ENCODE data around the gene JOSD1. TPM values are rescaled to one million over a fixed set of nuclear protein-coding genes. Genes with fewer than 3 reads are reported as not detected.

The JOSD1 gene
- total and polyA plus RNA-seq, 9 of the 15 experiments (the other 6 are each of a cell fraction or from before 2014, with no cell fraction given) = 8.9 to 39.1 (median 30.4) TPM

GRCh38 chr22:38697425-38698089 lies 3.2 kb downstream of the JOSD1 start:
- H3K4me1 ChIP-seq (replicated peaks in 1 of 2; ENCODE audit: control insufficient read depth in 2 of 2, insufficient read depth in 2 of 2, low read length in 2 of 2) = peaks cover 38 to 45% of the 10 kb centered on the region in 2 experiments; a peak in 4 of 5 replicates
- H4K20me1 ChIP-seq (replicated peaks; ENCODE audit: control insufficient read depth, insufficient read depth, low read length) = no peaks in the 10 kb centered on the region; the same call in 1 of the 2 replicates
- H3K79me2 ChIP-seq (ENCODE audit: control insufficient read depth, insufficient read depth, low read length) = peaks cover 80% of the 10 kb centered on the region
- peak overlapping the region; percentile 26 to 57; a peak in 3 of 4 replicates for H3K9ac ChIP-seq (ENCODE audit: insufficient read depth in 1 of 2, low read depth in 2 of 2, low read length in 2 of 2)
- in situ Hi-C loops (cut with MboI) = no loop called here
- CTCF ChIA-PET (ENCODE audit: low intra/inter-chr PET ratio) = no interaction called here
- no peaks in the 10 kb centered on the region for H3K9me3 ChIP-seq (replicated peaks; ENCODE audit: control insufficient read depth, insufficient read depth, low read depth, low read length)
- peak overlapping the region; percentile 89 for H3K4me3 ChIP-seq
- H3K27me3 ChIP-seq (ENCODE audit: control insufficient read depth in 2 of 2, insufficient read depth in 2 of 2, low read length in 2 of 2) = no peaks in the 10 kb centered on the region
- H3K36me3 ChIP-seq (ENCODE audit: control insufficient read depth, insufficient read depth, low read length) = peaks cover 45% of the 10 kb centered on the region
- ATAC-seq (peak; percentile 58), FAIRE-seq (peak; percentile 63), DNase-seq (ENCODE audit: extremely low read depth in 1 of 4, low spot score in 3 of 4) (peak in 2 of 4 experiments; percentile 39 to 73)
- intact Hi-C loops (cut with micrococcal nuclease) = no loop called here
- POLR2A ChIA-PET = interaction anchor here (0.5 to 3.2 kb wide), 8 partner anchors 9 to 223 kb away, joined by 3 to 12 read pairs (median 4); partner anchors contain the start of gene TOMM22
- peak overlapping the region; percentile 83 for H3K4me2 ChIP-seq (ENCODE audit: insufficient read depth, low read length)
- peak overlapping the region; percentile 50; the same call in 2 of the 3 replicates for H3K27ac ChIP-seq (ENCODE audit: extremely low read depth, low read depth, low read length)
- no peak overlapping the region for H2AFZ ChIP-seq (ENCODE audit: low read depth, low read length)
- H3K9me1 ChIP-seq (ENCODE audit: control insufficient read depth, insufficient read depth, low read length) = peaks cover 3% of the 10 kb centered on the region
- under 1% methylated on average over 8 of the region's 8 CpGs for WGBS (ENCODE audit: insufficient coverage, low coverage, missing lambda C conversion rate)
- no TSS peak for BruUV-seq (replicated peaks)
- no peak for TF ChIP-seq ZFP36 (IDR thresholded peaks at IDR 0.05; ENCODE audit: low read depth, low read length, partially characterized antibody)
- 0 out of 2 replicates have a peak, but pooled peaks have one; percentile 6 for TF ChIP-seq ZNF24 (IDR thresholded peaks at IDR 0.05)
- no peak for TF ChIP-seq HBP1 (CRISPR knock-in tag; IDR thresholded peaks at IDR 0.05)
- TF ChIP-seq SMARCE1 (IDR thresholded peaks at IDR 0.05) = no peak
- TF ChIP-seq ARID1B (IDR thresholded peaks at IDR 0.05) = 0 out of 2 replicates have a peak, but pooled peaks have one; percentile 22
- TF ChIP-seq REST (IDR thresholded peaks at IDR 0.05; ENCODE audit: borderline replicate concordance) = peak; percentile 27; the same call in 1 of the 2 replicates
- TF ChIP-seq REST (CRISPR knock-in tag; IDR thresholded peaks at IDR 0.05; ENCODE audit: low read depth) = no peak
- no peak for TF ChIP-seq ZBTB9 (CRISPR knock-in tag; IDR thresholded peaks at IDR 0.05)
- TF ChIP-seq TFAP4 (CRISPR knock-in tag; IDR thresholded peaks at IDR 0.05; ENCODE audit: borderline replicate concordance) = peak; percentile 78
- TF ChIP-seq GATA2 (CRISPR knock-in tag; IDR thresholded peaks at IDR 0.05) = 0 out of 2 replicates have a peak, but pooled peaks have one; percentile 22

Data from K562 (cell line).